Ishikawa (cell line): Measurements from ENCODE around the gene TMEM222.

Experiments
- CEBPB ChIP-seq: IDR thresholded peaks from 2 replicates; pipeline ENCODE4 v1.6.1; 2012
- CREB1 ChIP-seq: IDR thresholded peaks from 2 replicates; pipeline ENCODE4 v1.6.1; 2012; ENCODE audit warnings: low read depth
- EGR1 ChIP-seq: IDR thresholded peaks from 2 replicates; pipeline ENCODE4 v1.6.1; 2012
- TCF12 ChIP-seq: IDR thresholded peaks from 2 replicates; pipeline ENCODE4 v1.6.1; 2012; ENCODE audit warnings: low read depth
- TF ChIP-seq, protein P1 (sequence below): IDR thresholded peaks from 2 replicates; pipeline ENCODE4 v1.6.1; 2012

DNA sequence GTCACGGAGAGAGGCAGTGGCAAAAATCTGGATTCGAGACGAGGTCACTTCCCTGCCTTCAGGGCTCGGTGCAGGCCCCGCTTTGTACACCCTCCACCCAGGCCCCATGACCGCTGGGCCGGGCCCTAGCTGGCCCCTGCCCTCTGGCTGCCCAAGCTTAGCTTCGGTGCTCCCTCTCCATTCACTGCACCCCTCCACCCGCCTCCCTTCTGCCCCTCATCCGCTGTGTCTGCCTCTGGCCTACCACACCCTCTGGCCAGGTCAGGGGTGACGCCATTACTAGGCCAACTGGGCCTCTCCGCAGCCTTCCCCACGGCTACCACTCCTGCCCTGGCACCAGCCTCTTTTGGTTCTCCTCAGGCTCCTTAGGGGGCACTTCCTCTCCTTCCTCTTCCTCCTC lies 61.7 kb downstream of the TMEM222 start:
- TF ChIP-seq CREB1 (no peak), EGR1 (no peak), CEBPB (no peak), TCF12 (no peak)
- TF ChIP-seq, protein P1, sequence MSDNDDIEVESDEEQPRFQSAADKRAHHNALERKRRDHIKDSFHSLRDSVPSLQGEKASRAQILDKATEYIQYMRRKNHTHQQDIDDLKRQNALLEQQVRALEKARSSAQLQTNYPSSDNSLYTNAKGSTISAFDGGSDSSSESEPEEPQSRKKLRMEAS = 0 out of 2 replicates have a peak, but pooled peaks have one; percentile 6
